Mammary epithelial cell (primary cell): ENCODE data around the gene PSMA2.

Source experiments
- CTCF ChIP-seq, 2 donors: IDR thresholded peaks in 1 of 2; conservative IDR thresholded peaks in 1 of 2; 2 replicates each; pipeline ENCODE4 v1.5.1; 2011 to 2012; ENCODE audit warnings: inconsistent platforms in 2 of 2, low read length in 2 of 2, mild to moderate bottlenecking in 2 of 2, control low read depth in 1 of 2, low read depth in 1 of 2; ENCODE audit not compliant: insufficient read depth in 1 of 2; ENCODE audit errors: extremely low read depth in 1 of 2
- EZH2 ChIP-seq: IDR thresholded peaks from 2 replicates; pipeline ENCODE4 v1.6.1; 2012; ENCODE audit warnings: low read length, inconsistent platforms, borderline replicate concordance

GRCh38 chr7:42947521-42947920 lies 15.5 kb upstream of the PSMA2 start:
- TF ChIP-seq CTCF (conservative IDR thresholded peaks at IDR 0.05 in 1 of 2, IDR thresholded peaks at IDR 0.05 in 1 of 2; ENCODE audit: extremely low read depth in 1 of 2, insufficient read depth in 1 of 2, low read depth in 1 of 2, low read length in 2 of 2) = no peak
- TF ChIP-seq EZH2 = no peak
